SKM-1 (cell line): ENCODE results near the gene KIF13A.
A peak's percentile ranks its signal among the peaks of the same experiment; 100 is the strongest.
"Not testable (repeated sequence)": the region's sequence is repeated elsewhere in the genome, so short reads cannot be mapped to it uniquely, and the experiment has no call there.

Source experiments
- DNase-seq: peaks from one replicate; lab custom pipeline; 2025; ENCODE audit not compliant: unreplicated experiment; lab: John Stamatoyannopoulos, UW

KIF13A gene

DNA sequence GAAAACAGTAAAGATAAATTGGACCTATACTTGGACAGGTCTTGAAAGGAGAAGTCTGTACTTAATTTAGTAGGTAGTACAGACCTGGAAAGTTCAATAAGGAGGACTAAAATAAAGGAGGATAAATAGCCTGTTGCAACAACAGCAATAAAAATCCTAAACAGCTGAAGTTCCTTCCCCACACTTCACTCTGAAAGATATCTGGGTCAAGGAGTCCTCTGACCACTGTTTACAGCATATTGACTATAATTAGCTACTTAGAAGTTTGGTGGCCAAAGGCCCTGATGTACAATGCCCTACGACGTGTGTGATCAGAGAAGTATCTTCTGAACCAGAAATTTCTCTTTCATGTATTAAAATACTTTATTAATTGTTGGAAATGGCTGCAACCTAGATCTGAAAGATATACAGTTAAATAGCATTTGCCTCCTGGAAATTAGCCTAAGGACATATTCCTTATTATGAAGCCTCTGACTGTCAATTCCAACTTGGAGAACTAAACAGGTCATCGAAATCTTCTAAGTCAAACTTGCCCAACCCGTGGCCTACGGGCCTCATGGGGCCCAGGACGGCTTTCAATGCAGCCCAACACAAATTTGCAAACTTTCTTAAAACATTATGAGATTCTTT is 82.8 kb downstream of the KIF13A start:
- no peak for DNase-seq

- no peak for DNase-seq
Observed at GRCh38 chr6:17902974-17903373, 84.5 kb downstream of the KIF13A start.

- no peak for DNase-seq
Observed at GRCh38 chr6:17901493-17901892, 85.9 kb downstream of the KIF13A start.

DNA sequence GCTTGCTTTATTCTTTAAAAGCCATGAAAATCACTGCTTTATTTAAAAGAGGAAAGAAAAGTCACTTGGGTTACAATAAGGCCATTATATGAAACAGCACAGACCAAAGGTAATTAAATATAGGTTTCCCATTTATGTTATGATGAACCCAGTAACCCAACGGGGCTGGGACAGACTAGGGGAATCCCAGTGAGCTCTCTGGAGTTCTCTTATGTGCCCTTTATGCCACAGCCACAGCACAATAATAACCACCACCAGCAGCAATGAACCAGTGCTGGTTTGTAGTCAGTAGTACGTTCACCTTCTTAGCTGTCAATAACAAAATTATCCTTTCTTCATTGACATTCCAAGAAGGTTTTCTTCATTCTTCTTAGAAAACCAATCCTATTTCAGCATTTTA is 87.4 kb downstream of the KIF13A start:
- DNase-seq: no peak

- no peak for DNase-seq
Observed at GRCh38 chr6:17899491-17899890, 87.9 kb downstream of the KIF13A start.

DNA sequence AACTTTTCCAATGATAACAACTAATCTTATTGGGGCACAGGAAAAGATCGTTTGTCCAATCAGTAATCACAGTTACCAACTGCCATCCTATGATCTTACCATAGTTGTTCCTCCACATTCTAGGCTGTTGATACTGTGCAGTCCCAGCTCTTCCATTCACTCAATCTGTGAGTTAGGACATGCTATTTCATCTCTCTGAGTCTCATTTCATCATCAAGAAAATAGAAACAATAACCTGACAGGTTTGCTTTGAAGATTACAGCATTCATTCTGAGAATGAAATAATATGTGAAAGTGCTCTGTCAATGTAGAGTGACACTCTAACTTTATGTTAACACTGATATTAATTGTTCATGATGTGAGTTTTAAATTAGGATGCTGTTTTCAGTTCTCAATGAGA is 89.8 kb downstream of the KIF13A start:
- no peak for DNase-seq

GRCh38 chr6:17894905-17895304 is 92.5 kb downstream of the KIF13A start:
- DNase-seq: no peak

DNA sequence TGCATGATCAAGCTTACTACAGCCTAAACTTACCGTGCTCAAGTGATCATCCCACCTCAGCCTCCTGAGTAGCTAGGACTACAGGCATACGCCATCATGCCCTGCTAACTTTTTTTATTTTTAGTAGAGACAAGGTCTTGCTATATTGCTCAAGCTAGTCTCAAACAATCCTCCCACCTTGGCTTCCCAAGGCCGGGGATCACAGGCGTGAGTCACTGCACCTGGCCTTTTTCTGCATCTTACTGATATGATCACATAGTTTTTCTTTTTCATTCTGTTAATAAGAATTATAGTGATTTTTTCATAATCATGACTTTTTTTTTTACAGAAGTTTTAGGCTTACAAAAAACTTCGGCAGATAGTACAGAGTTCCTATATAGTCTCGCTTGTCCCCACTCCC is 93.2 kb downstream of the KIF13A start:
- no peak for DNase-seq

- peak; percentile 70 for DNase-seq
Observed at GRCh38 chr6:17892097-17892686, 95.2 kb downstream of the KIF13A start.

GRCh38 chr6:17890309-17890708 is 97.1 kb downstream of the KIF13A start:
- DNase-seq: no peak

DNA sequence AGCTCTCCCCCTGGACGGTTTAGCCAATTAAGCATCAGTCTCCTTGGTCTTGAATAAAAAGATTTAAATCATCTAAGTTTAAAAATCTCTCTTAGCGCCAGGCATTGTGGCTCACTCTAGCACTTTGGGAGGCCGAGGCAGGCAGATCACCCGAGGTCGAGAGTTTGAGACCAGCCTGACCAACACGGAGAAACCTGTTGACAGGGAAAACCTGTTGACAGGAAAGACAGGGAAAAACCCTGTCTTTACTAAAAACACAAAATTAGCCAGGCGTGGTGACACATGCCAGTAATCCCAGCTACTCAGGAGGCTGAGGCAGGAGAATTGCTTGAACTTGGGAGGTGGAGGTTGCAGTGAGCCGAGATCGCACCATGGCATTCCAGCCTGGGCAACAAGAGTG is 97.7 kb downstream of the KIF13A start:
- not testable (repeated sequence) for DNase-seq

GRCh38 chr6:17886891-17887290 is 100.5 kb downstream of the KIF13A start:
- no peak for DNase-seq

GRCh38 chr6:17885889-17886576 is 101.4 kb downstream of the KIF13A start:
- no peak for DNase-seq

DNA sequence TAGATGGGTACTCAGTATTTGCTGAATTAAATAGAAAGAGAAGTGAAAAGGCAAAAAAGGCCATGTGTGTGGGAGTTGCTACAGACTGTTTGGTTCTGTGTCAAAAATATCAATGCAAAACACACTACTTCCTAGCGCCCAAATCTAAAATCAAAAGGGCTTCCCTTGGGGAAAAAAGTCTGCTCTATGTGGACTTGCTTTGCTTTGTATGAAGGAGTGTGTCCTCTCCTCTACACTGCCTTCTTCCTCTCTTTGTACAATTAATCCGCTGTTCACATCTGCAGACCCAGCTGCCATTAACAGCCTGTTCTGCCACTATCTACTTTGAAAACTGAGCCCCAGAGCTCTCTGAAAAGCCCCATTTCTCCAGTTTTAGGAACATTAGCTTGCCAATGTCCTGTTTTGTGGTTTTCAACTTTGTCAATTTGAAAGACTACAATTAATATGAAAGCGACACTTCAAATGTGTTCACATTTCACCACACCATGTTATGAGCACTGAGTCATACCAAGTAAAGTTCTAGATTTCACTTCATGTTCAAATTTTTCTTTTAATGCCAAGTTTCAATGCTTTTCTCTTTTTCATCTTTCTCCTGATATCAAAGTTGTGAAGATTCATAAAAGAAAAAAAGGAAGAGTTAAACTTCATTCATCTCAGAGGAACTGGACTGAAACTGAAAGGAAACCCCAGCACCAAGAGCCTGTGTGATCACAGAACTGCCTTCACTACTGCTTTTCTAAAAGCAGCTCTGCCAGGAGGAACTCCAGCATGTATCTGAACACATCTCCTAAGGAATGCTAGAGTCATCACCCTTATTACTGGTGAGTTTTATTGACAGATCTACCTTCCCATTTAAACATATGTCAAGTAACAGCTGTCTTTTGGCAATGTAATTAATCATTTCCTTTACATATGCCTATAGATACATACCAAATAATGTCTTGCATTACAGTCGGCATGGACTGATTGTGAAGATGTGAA is 102.6 kb downstream of the KIF13A start:
- no peak for DNase-seq

- DNase-seq: peak; percentile 23
Observed at GRCh38 chr6:17883665-17884497, 103.6 kb downstream of the KIF13A start.

DNA sequence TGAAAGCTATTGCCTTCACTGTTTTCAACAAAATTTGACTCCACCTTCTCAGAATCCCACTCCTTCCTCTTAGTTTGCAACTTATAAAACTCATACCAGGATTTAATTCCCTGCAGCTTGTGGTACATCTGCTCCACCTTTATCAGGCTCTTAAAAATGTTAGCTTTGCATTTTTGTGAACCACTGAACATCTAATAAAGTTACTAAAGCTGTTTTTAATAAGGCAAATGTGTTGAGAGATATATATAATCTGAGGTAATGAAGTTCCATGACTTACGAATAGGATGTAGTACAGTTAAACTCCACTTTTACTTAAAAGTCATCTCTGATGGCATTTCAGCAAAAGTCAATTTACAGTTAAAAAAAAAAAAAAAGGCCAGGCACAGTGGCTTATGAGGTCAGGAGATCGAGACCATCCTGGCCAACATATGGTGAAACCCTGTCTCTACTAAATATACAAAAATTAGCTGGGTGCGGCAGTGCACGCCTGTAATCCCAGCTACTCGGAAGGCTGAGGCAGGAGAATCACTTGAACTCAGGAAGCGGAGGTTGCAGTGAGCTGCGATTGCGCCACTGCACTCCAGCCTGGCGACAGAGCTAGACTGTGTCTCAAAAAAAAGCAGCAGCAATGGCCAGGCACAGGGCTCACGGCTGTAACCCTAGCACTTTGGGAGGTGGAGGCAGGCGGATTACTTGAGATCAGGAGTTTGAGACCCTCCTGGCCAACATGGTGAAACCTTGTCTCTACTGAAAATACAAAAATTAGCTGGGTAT is 106.2 kb downstream of the KIF13A start:
- DNase-seq: no peak

DNA sequence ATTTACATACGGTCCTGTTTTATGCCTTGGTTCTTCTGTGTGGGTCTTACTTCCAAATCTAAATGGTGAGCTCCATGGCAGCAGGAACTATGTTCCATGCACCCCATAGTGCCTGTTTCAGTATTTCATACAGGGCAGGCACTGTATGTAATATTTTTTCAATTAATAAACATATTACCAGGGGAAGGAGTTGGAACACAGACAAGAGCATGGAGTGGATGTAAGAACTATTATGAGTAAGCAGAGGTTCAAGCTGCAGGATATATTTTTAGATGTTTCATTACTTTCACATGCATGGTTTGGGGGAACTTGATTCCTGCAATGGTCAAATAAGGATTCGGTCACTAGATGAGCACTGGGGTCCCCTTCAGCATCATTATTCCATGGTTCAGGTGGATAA is 108.3 kb downstream of the KIF13A start:
- DNase-seq: no peak

DNA sequence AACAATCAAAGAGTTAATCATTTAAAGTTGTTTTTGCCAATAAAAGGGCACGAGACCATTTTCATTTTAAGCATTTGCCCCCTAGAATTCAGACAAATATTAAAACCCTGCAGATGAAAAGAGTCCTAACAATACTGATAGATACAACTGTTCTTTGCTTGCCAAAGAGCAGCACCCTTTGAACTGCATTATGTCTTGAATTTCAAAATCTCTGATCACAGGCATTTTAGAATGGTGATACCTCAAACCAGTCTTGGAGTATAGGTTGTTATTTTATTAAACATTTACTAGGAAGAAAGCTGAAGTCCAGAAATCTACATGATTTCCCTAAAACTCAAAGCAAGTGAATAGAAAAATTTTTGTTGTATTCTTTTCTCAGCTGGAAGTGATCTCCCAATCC is 108.7 kb downstream of the KIF13A start:
- DNase-seq: no peak

DNA sequence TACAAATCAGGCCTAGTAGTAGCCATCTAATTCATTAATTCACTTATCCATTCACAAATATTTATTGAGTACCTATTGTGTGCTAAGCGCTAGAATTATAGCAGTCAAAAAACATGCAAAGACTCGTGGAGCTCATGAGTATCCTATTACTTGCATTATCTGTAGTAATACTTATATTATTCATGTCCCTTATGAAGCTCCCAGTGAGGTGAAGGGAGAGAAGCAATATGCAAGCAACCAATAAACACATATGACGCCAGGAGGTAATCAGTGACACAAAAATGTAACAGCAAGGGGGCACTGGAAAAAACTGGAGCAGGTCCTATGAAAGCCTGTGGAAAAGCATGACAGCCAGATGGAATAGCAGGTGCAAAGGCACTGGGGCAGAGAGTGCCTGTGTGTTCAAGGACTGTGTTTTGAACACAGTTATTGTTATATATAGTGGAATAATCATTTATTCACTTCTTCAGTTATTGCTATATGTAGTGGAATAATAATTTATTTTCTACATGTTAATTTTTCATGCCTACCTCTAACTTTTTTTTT is 109.5 kb downstream of the KIF13A start:
- DNase-seq: no peak
